Right forelimb (tissue), 1 donor: Measurements from ENCODE around the gene PPP1R9A.

Source experiments
- DNase-seq: peaks from one replicate; pipeline ENCODE4 v3.0.0-alpha.2; 2018

The PPP1R9A gene

GRCh38 chr7:94912085-94912484, 4.7 kb downstream of the PPP1R9A start:
- no peak for DNase-seq

- no peak for DNase-seq
Observed at GRCh38 chr7:94913391-94913790, 6.0 kb downstream of the PPP1R9A start.

DNA sequence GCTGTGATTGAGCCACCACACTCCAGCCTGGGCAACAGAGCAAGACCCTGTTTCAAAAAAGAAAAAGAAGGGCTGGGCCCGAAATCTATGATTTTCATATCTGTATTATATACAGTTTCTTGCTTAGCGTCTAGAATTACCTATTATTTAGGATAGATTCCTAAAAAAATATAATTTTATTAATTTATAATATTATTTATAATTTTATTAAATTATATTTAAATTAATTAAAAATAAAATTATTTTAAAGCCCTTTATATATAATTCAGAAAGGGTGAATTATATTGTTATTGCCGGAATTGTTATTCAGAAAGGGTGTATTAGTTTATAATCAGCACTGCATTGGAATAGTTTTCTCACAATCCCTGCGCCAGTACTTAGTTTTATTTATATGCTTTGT, 14.5 kb downstream of the PPP1R9A start:
- no peak for DNase-seq

- no peak for DNase-seq
Observed at GRCh38 chr7:94922457-94922856, 15.1 kb downstream of the PPP1R9A start.

DNA sequence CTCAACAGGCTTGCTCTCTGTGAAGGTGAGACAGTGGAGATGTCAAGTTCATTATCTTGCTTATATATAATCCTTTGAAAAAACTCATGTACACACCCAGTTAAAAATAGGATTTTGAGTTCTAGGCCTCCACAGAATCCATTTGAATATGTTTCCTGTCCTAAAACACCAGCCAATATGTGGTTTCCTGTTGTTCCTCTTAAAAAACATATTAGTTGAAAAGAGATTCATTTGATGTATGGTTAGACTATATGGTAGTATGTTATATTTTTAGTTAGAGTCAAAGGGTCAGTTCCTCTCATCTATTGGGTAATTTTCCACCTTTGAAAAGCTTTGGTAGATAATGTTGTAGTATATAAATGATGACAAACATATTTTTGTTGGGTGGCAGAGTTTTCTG, 16.0 kb downstream of the PPP1R9A start:
- no peak for DNase-seq

DNA sequence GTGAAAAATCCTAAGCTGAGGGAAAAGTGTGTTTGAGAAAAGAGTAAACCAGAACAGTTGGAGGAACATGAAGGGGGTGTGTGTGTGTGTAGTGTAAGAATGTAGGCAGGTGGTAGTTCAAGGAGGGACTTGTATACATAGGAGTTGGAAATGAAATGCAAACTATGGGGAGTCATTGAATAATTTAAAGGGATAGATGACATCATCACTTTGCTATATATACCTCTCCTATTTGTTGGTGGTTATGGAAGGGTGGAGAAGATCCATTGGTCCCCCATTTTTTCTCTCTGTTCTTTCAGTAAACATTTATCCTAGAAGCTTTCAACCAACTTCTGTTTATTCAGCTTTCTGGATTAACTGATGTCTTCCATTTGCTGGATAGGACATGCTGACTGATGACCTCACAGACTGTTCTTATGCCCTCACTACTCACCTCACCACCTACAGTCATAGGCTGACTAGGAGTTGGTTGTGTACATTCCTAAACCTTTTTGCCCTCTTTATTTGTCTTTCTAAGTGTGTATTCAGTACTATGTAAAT, 20.8 kb downstream of the PPP1R9A start:
- DNase-seq, result no peak

DNA sequence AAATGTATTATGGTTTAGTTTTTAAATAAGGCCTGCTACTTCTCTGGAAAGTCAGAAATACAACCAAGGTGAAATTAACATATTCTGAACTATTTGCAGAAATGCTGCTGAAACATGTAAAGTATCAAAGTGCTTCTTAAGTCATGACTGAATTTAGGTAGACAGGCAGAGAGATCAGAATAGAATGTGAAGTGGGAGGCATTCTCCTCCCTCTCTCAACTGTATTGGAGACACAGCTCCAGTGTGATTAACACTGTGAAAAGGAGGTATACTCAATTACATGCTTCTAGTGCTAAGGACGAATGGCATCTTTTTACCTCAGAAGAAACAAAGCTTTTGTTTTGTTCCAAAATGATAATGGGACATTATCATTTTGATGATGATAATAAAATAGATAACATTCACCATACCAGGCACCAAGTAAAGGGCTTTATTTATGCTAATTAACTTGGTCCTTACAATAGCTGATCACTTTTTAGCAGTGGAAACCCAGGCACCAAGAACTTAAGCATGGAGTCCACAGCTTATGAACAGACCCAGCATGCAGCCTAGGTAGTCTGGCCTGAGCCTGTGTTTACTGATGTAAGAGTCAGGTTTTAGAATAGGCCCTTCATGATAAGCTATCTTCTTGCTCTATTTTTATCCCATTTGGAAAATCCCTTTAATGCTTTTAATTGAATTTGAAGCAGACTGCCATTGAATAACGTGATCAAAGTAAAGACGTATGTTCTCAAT, 26.0 kb downstream of the PPP1R9A start:
- no peak for DNase-seq

DNA sequence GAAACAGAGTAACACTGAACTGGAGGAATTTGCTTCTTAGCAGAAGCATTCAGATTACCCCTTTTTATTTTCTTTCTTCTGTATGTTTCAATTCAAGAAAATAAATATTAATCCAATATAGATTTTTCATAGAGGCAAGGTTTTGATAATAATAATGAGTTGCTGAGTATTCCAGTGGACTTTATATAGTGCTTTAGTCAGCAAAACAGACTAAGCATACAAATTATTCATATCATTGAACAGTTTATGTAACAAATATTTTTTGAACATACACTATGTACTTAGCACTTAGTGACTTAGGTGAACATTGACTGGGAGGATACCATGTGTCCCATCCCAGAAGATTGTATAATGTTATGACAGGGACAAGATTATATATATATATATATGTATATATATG, 32.0 kb downstream of the PPP1R9A start:
- DNase-seq, result no peak

GRCh38 chr7:94940241-94940640, 32.8 kb downstream of the PPP1R9A start:
- DNase-seq, result no peak

GRCh38 chr7:94941844-94942632, 34.6 kb downstream of the PPP1R9A start:
- no peak for DNase-seq

DNA sequence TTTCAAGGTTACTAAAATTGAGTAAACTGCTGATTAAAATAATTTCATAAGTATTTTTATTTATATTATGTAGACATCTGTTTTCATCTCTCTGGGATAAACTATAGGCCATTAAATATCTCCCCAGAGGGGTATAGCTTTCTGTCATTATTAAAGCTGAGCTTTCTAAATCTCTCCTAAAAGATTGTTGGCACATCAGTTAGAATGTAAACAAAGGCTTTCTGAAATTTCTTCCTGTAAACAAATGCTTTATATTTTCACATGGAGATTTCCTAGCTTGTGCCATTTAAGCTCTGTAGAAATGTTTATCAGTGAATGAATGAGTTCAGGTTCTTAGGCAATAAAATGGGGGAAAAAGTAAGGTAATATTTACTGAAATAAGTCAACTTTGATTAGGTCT, 35.7 kb downstream of the PPP1R9A start:
- no peak for DNase-seq

GRCh38 chr7:94949532-94949931, 42.1 kb downstream of the PPP1R9A start:
- no peak for DNase-seq

GRCh38 chr7:94955807-94956206, 48.4 kb downstream of the PPP1R9A start:
- DNase-seq, result no peak

GRCh38 chr7:94957061-94957460, 49.7 kb downstream of the PPP1R9A start:
- no peak for DNase-seq

DNA sequence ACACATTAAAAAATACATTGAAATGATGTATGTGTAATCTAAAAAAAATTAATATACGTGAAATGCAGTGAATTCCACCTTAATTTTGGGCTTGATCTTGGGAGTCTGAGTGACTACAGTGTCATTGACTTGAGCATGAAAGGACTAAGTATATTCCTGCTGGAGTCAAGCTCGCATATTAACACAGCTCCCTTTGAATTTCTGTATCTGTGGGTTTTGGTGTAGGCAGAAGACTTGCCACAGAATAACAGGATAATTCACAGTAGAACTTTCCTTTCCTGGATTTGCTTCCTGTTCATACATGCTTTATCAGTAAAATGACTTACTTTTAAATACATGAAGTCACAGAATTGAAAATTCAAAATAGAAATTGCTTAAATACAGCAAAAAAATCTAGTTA, 55.3 kb downstream of the PPP1R9A start:
- DNase-seq, result no peak

GRCh38 chr7:94969434-94970084, 62.2 kb downstream of the PPP1R9A start:
- DNase-seq, result no peak

- DNase-seq, result no peak
Observed at GRCh38 chr7:94970085-94970576, 62.7 kb downstream of the PPP1R9A start.

DNA sequence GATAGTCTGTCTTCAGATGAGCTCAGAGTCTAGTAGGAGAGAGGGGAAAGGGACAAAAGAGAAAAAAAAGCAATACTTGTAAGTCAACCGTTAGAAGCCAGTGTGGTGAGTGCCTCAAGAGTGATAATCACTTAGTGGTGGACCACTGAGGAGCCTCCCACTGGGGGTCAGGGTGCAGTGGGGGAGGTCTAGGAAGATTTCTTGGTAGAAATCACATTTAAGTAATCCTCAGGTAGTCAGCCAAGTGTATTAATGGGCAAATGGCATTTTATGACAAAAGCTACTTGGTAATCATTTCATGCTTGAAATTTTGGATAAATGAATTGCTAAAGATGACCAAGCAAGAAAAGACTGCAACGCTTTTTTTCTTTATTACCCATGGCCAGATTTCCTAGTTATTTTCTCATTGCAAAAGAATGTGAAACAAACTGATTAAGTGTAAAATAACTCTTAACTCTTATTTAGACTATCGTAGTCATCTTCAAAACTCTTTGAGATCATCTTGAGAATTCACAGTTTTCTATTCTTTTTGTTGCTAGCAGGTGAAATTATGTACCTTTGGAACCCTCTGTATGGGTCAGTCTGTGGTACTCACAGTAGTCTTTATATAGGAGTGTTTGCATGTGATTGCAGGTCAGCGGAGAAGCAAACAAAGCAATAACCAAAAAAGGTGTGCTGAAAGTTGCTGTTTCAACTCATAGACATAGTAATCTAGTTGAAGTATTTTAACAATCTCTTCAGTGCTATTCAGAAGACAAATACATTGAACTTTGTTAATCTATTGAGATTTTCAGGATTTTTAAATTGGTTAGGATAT, 63.9 kb downstream of the PPP1R9A start:
- DNase-seq, result no peak

GRCh38 chr7:94972296-94972695, 64.9 kb downstream of the PPP1R9A start:
- DNase-seq, result no peak

GRCh38 chr7:94973844-94974243, 66.5 kb downstream of the PPP1R9A start:
- DNase-seq, result no peak

DNA sequence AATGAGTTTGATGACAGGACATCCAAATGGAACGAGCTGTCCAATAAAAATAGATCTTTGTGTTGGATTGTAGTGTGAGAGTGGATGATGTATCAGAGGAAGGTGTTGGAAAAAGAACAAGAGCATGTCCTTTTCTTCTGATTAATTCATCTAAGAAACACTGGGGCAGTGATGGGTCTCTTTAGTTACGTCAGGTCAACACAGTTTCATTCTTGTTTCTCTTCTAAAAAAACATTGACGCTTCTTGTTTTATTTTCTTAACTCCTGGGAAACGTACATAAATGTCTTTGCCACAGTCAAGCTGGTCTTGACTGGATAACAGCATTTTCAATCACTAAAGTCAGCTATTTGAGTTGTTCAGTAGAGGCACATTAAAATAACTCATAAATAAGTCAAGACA, 67.0 kb downstream of the PPP1R9A start:
- no peak for DNase-seq

- no peak for DNase-seq
Observed at GRCh38 chr7:94975336-94975735, 67.9 kb downstream of the PPP1R9A start.
